T-helper 2 cell treated with Interferon-gamma antibody and Interleukin-4, amounts not matched to agents 5 μg/mL and 100 μg/mL, for 36 hours (primary cell): Measurements from ENCODE around the gene EVA1C.
A peak's percentile ranks its signal among the peaks of the same experiment; 100 is the strongest.
"Not testable (repeated sequence)": the region's sequence is repeated elsewhere in the genome, so short reads cannot be mapped to it uniquely, and the experiment has no call there.

Experiments used
- DNase-seq: peaks from one replicate; pipeline ENCODE4 v3.0.0; 2021; ENCODE audit warnings: low spot score
- H3K27ac Mint-ChIP-seq: one replicate; pipeline ENCODE4 v1.8.0; 2021; ENCODE audit warnings: mild to moderate bottlenecking, mixed read lengths
- H3K27me3 Mint-ChIP-seq: one replicate; pipeline ENCODE4 v1.8.0; 2021; ENCODE audit warnings: low read depth, mixed read lengths
- H3K36me3 Mint-ChIP-seq: one replicate; pipeline ENCODE4 v1.8.0; 2021; ENCODE audit warnings: low read depth, mixed read lengths
- H3K4me1 Mint-ChIP-seq: one replicate; pipeline ENCODE4 v1.8.0; 2021; ENCODE audit warnings: low read depth, mixed read lengths
- H3K4me3 Mint-ChIP-seq: one replicate; pipeline ENCODE4 v1.8.0; 2022; ENCODE audit warnings: mild to moderate bottlenecking, moderate library complexity, mixed read lengths
- H3K9me3 Mint-ChIP-seq: one replicate; pipeline ENCODE4 v1.8.0; 2021; ENCODE audit warnings: mixed read lengths

The EVA1C gene

DNA sequence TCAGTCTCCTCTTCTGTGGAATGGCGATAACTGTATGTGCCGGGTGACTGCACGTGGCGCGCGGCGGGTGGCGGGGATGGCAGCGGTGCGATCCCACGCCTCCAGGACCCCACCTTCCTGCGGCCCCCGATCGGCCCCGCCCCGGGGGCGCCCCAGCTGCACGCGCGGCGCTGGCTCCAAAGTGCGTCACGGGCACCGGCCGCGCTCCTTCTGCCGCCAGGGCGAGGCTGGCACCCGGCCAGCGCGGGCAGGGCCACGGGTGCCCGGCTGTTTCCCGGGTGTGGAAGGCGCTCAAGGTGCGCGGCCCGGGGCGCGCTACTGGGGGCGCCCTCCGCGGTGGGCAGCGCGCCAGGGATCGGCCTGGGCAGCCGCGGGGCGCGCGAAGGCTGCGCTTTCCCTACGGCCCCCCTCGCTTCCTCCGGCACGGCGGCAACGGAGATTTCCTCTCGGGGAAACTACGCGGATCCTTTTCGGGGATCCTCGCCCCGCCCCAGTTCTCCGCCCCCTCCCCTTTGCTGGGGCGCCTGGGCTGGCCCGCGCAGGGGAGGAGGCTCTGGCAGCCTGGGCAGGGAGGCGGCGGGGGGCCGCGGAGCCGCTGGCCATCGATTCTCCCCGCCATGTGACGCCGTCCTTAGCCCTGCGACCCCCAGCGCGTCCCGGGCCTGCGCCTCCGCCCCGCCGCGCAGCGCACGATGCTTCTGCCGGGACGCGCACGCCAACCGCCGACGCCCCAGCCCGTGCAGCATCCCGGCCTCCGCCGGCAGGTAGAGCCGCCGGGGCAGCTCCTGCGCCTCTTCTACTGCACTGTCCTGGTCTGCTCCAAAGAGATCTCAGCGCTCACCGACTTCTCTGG is at the start of gene EVA1C:
TSS of gene EVA1C (plus strand) at position 545 of the 853 bp plus-strand sequence. CDS start at position 693, 148 bp downstream.
- Mint-ChIP-seq H3K4me1 (peaks cover 21% of the 10 kb centered on the region), H3K27me3 (no peaks in the 10 kb centered on the region)

DNA sequence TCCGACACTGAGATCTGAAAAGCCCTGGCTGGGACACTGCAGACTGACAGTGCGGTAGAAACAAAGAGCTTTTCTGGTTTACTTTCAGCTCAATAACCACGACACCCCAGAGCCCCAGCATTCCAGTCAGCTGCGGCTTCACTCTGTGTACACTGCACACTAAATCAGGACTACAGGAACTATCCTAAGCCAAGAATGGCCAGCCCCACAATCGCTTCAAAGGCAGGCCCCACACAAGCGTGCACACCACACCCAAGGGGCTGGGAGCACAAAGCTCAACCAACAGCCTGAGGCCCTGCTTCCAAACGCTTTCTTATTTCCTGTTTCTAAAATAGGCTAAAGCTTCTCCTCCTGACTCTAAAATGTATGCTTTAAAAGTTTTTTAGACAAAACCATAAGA is 48.1 kb upstream of the EVA1C start:
- Mint-ChIP-seq H3K4me3 (no peak overlapping the region), H3K27me3 (no peaks in the 10 kb centered on the region), H3K9me3 (no peaks in the 10 kb centered on the region), H3K4me1 (no peaks in the 10 kb centered on the region), H3K27ac (no peak overlapping the region), H3K36me3 (peaks cover 46% of the 10 kb centered on the region)
- DNase-seq = no peak

More for the DNA sequence above, at the start of gene EVA1C:
- DNase-seq = peak; percentile 59
- Mint-ChIP-seq H3K27ac (peak within 1 kb of the TSS; percentile 89), H3K4me3 (peak within 1 kb of the TSS; percentile 92), H3K36me3 (no peaks in the 10 kb centered on the region), H3K9me3 (no peaks in the 10 kb centered on the region)

DNA sequence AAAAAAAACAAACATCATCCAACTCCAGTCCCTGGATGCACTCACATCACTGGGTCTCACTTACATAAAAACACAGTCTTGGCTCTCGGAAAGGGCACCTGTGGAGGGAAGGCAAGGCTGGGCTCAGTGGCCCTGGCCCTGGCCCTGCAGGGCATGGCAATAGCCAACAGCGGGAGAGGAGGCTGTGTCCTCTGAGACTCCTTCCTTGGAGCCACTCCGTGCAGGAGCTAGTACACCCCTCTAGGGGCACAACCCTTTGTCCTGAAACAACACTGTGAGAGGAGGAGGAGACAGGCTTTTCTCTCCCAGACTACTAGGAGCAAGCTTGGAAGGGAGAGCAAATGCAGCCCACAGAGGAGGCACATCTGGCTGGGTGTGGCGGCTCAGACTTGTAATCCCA is 47.7 kb upstream of the EVA1C start:
- H3K4me3 Mint-ChIP-seq = no peak overlapping the region
- H3K9me3 Mint-ChIP-seq = no peaks in the 10 kb centered on the region
- no peak overlapping the region for H3K27ac Mint-ChIP-seq
- peaks cover 43% of the 10 kb centered on the region for H3K36me3 Mint-ChIP-seq
- H3K4me1 Mint-ChIP-seq = no peaks in the 10 kb centered on the region
- no peak for DNase-seq
- no peaks in the 10 kb centered on the region for H3K27me3 Mint-ChIP-seq

- Mint-ChIP-seq H3K36me3 (peaks cover 38% of the 10 kb centered on the region), H3K4me3 (no peak overlapping the region), H3K4me1 (no peaks in the 10 kb centered on the region), H3K27me3 (no peaks in the 10 kb centered on the region), H3K9me3 (no peaks in the 10 kb centered on the region), H3K27ac (no peak overlapping the region)
- DNase-seq = no peak
These were observed 46.3 kb upstream of the EVA1C start for GRCh38 chr21:32366191-32366590.

DNA sequence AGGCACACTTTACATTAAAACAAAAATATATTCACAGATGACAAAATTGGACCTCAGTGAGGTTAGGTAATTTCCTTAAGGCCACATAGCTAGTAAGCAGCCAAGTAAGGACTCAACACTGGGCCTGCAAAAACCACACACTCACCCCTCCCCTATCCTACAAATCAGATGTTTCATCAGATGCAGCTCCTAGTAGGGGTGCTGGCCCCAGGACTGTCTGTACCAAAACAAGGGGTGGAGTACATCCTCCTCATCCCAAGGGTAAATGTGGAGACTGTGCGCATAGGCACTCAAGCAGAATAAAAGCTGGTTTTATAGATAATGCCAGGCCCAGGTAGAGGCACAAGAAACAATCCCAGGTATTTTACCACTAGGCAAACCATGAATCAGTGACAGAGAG is 45.3 kb upstream of the EVA1C start:
- Mint-ChIP-seq H3K4me3 (no peak overlapping the region), H3K9me3 (no peaks in the 10 kb centered on the region), H3K27me3 (no peaks in the 10 kb centered on the region), H3K4me1 (peaks cover 3% of the 10 kb centered on the region), H3K27ac (no peak overlapping the region), H3K36me3 (peaks cover 40% of the 10 kb centered on the region)
- DNase-seq = no peak

DNA sequence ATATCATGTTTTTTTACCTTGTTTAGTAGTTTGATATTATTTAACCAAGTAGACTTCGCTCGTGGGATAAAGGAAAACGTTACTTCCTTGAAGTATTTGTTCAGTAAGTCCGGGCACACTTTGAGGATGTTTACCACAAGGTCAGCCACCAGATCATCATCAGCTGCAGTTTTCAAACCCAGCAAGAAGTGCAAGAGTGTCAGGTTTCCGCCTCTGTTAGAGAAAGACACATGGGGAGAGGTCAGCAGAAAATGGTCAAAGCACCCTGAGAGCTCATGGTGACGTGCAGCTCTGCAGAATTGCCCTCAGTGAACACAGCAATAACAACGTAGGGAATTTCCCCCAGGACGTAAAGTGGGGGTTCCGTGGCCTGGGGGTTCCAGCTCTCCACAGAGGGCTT is 44.1 kb upstream of the EVA1C start:
- H3K4me1 Mint-ChIP-seq = peaks cover 6% of the 10 kb centered on the region
- H3K9me3 Mint-ChIP-seq = no peaks in the 10 kb centered on the region
- peaks cover 41% of the 10 kb centered on the region for H3K36me3 Mint-ChIP-seq
- no peaks in the 10 kb centered on the region for H3K27me3 Mint-ChIP-seq
- no peak overlapping the region for H3K4me3 Mint-ChIP-seq
- no peak overlapping the region for H3K27ac Mint-ChIP-seq
- no peak for DNase-seq

DNA sequence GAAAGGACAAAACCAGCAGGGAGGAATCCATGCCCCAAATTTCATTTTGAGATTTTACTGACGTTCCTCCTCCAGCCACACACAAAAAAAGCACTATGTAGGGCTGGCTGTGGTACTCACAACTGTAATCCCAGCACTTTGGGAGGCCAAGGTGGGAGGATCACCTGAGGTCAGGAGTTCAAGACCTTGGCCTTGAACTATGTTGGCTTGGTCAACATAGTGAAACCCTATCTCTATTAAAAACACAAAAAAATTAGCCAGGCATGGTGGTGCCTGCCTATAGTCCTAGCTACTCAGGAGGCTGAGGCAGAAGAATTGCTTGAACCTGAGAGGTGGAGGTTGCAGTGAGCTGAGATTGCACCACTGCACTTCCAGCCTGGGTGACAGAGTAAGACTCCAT is 43.5 kb upstream of the EVA1C start:
- not testable (repeated sequence) for H3K27me3 Mint-ChIP-seq, H3K4me3 Mint-ChIP-seq, H3K9me3 Mint-ChIP-seq, H3K27ac Mint-ChIP-seq, DNase-seq, H3K4me1 Mint-ChIP-seq
- H3K36me3 Mint-ChIP-seq = peaks cover 42% of the 10 kb centered on the region

DNA sequence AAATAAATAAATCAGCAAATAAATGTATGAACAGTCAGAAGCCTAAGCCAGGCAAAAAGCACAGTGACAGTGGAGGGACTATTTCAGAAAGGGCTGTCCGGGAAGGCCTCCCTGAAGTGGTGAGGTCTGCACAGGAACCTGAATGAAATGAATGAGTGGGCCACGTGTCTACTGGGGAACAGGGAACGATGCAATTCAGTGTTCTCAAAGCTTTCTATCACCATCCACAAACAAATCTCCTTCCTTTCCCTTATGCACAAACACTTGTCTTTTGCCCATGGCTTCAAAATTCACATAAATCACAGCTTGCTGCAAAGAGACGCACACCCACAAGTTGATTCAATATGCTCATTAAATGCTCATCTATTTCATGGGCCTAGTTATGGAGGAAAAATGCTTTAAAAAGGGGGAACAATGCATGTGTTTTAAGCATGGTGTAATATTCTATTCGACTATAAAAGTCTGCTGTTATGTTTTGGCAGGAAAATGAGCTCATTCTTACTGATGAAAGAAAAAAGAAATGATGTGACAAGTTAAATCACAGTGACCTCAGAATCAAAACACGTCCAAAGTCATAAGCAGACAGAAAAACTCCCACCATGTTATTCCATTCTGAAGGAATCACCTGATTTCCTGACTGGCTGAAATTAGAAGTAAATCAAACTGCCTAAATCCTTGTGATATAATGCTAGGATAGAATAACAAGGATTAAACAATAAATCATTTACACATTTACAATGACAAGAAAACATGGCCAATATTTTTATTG is 41.3 kb upstream of the EVA1C start:
- Mint-ChIP-seq H3K27ac (peak overlapping the region; percentile 49), H3K9me3 (no peaks in the 10 kb centered on the region), H3K27me3 (no peaks in the 10 kb centered on the region), H3K4me3 (no peak overlapping the region), H3K4me1 (peaks cover 6% of the 10 kb centered on the region), H3K36me3 (peaks cover 45% of the 10 kb centered on the region)
- no peak for DNase-seq

DNA sequence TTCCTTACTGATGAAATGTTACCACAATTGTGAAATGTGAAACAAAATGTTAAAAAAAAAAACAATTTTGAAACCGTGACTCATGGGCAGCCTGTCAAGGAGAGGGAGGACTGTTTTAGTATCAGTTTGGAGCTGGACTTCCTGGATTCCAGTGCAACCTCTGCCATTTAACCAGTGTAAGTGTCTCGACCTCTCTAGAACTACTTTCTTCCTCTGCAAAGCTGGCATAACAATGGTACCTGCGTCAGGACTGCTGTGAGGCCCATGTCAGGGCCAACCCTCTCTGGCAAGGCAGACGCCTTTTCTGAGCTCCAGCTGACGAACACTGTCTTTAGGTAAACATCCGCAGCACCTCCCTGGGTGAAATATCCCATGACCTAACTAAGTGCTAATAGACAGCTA is 40.6 kb upstream of the EVA1C start:
- Mint-ChIP-seq H3K9me3 (no peaks in the 10 kb centered on the region), H3K27ac (no peak overlapping the region), H3K27me3 (no peaks in the 10 kb centered on the region), H3K4me3 (no peak overlapping the region), H3K4me1 (peaks cover 6% of the 10 kb centered on the region), H3K36me3 (peaks cover 41% of the 10 kb centered on the region)
- no peak for DNase-seq

DNA sequence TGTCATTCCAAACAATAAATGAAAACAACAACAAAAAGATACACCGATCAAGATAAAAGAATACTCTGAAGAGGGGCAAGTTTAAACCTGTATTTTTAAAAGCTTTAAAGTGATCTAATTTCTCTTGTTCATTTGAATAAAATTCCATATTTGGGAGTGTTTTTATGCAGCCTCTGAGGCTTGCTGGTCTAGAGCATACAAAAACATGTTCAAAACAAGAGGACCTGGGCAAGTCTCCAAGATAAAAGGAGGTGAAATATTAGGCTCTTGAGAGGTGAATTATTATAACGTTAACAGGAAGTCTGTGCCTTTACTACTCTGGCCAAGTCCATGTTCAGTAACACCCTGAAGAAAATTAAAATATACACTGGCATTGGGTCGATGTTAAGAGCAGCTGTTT is 39.8 kb upstream of the EVA1C start:
- no peak overlapping the region for H3K4me3 Mint-ChIP-seq
- H3K9me3 Mint-ChIP-seq = no peaks in the 10 kb centered on the region
- DNase-seq = no peak
- H3K36me3 Mint-ChIP-seq = peaks cover 38% of the 10 kb centered on the region
- no peak overlapping the region for H3K27ac Mint-ChIP-seq
- no peaks in the 10 kb centered on the region for H3K27me3 Mint-ChIP-seq
- H3K4me1 Mint-ChIP-seq = peaks cover 6% of the 10 kb centered on the region

GRCh38 chr21:32377506-32377905 is 35.0 kb upstream of the EVA1C start:
- no peaks in the 10 kb centered on the region for H3K9me3 Mint-ChIP-seq
- no peak overlapping the region for H3K4me3 Mint-ChIP-seq
- no peak overlapping the region for H3K27ac Mint-ChIP-seq
- peaks cover 32% of the 10 kb centered on the region for H3K36me3 Mint-ChIP-seq
- no peaks in the 10 kb centered on the region for H3K27me3 Mint-ChIP-seq
- no peak for DNase-seq
- H3K4me1 Mint-ChIP-seq = peaks cover under 1% of the 10 kb centered on the region

GRCh38 chr21:32377991-32378390 is 34.5 kb upstream of the EVA1C start:
- Mint-ChIP-seq H3K27me3 (no peaks in the 10 kb centered on the region), H3K9me3 (no peaks in the 10 kb centered on the region), H3K27ac (no peak overlapping the region), H3K36me3 (peaks cover 31% of the 10 kb centered on the region), H3K4me3 (no peak overlapping the region), H3K4me1 (no peaks in the 10 kb centered on the region)
- DNase-seq = no peak

GRCh38 chr21:32378956-32379355 is 33.5 kb upstream of the EVA1C start:
- DNase-seq = no peak
- no peaks in the 10 kb centered on the region for H3K27me3 Mint-ChIP-seq
- no peak overlapping the region for H3K27ac Mint-ChIP-seq
- peaks cover 37% of the 10 kb centered on the region for H3K36me3 Mint-ChIP-seq
- no peaks in the 10 kb centered on the region for H3K4me1 Mint-ChIP-seq
- no peaks in the 10 kb centered on the region for H3K9me3 Mint-ChIP-seq
- no peak overlapping the region for H3K4me3 Mint-ChIP-seq

GRCh38 chr21:32380940-32381339 is 31.6 kb upstream of the EVA1C start:
- no peak overlapping the region for H3K27ac Mint-ChIP-seq
- DNase-seq = no peak
- no peaks in the 10 kb centered on the region for H3K4me1 Mint-ChIP-seq
- H3K27me3 Mint-ChIP-seq = no peaks in the 10 kb centered on the region
- no peaks in the 10 kb centered on the region for H3K9me3 Mint-ChIP-seq
- H3K36me3 Mint-ChIP-seq = peaks cover 41% of the 10 kb centered on the region
- no peak overlapping the region for H3K4me3 Mint-ChIP-seq
